Uterus (tissue), 4 donors: ENCODE measurements around the gene LOXL3. TPM values are rescaled to one million over a fixed set of nuclear protein-coding genes. Genes with fewer than 3 reads are reported as not detected.

Experiments used
- DNase-seq, 2 donors: peaks; one replicate each; pipeline ENCODE4 v3.0.0-alpha.2; 2019 to 2020
- H3K27ac ChIP-seq, 2 donors: fragments of 200-600 bp; sonication (generic); 1 replicate in 1 of 2; 2 replicates in 1 of 2; pipeline ENCODE4 v1.5.1; 2016 to 2018
- H3K27me3 ChIP-seq, 2 donors: fragments of 200-600 bp; sonication (generic); one replicate each; pipeline ENCODE4 v1.5.1; 2018 to 2019; ENCODE audit warnings: control low read depth in 1 of 2
- H3K36me3 ChIP-seq, 2 donors: fragments of 200-600 bp; sonication (generic); one replicate each; pipeline ENCODE4 v1.5.1; 2019; ENCODE audit warnings: control low read depth in 1 of 2
- H3K4me1 ChIP-seq, 2 donors: fragments of 200-600 bp; sonication (generic); one replicate each; pipeline ENCODE4 v1.5.1; 2018 to 2019; ENCODE audit warnings: control low read depth in 1 of 2
- H3K4me3 ChIP-seq, 2 donors: fragments of 200-600 bp; sonication (generic); 1 replicate in 1 of 2; 2 replicates in 1 of 2; pipeline ENCODE4 v1.5.1; 2018 to 2019; ENCODE audit warnings: mild to moderate bottlenecking in 1 of 2
- H3K9me3 ChIP-seq, 2 donors: fragments of 200-600 bp; sonication (generic); one replicate each; pipeline ENCODE4 v1.5.1; 2019; ENCODE audit warnings: control low read depth in 1 of 2
- POLR2A ChIP-seq, 2 donors: fragments of 450-650 bp; IDR thresholded peaks; one replicate each; pipeline ENCODE4 v1.6.1; 2016; ENCODE audit warnings: antibody characterized with exemption in 2 of 2, mild to moderate bottlenecking in 1 of 2, moderate library complexity in 1 of 2
- intact Hi-C: fragments of 100-400 bp; cut with DNase I; formaldehyde crosslinking; loops from one replicate; pipeline ENCODE4 v1.15.1; 2023; ENCODE audit warnings: low total_unique reads
- total RNA-seq, 4 donors: library from RNA; depleted of rRNA in 3 of 4; stranded (reverse); fragments of >200 nt in 3 of 4; gene quantifications; one replicate each; pipeline versions ENCODE4 v1.1.0 to v1.2.4, GENCODE V29; 2014 to 2023
- TF ChIP-seq, protein P1 (sequence below), 4 experiments: fragments of 200-600 bp in 2 of 4; fragments of 450-650 bp in 2 of 4; sonication (generic) in 2 of 4; IDR thresholded peaks; one replicate each; pipeline ENCODE4 v1.5.1; 2016 to 2019; ENCODE audit warnings: antibody characterized with exemption in 4 of 4, mild to moderate bottlenecking in 2 of 4, moderate library complexity in 1 of 4
- donor health status: DM: yes; HTN: yes; CAD: no.

The LOXL3 gene
- total RNA-seq, 4 donors from 2014 or later, result 9.5 to 26.5 (median 17.5) TPM

DNA sequence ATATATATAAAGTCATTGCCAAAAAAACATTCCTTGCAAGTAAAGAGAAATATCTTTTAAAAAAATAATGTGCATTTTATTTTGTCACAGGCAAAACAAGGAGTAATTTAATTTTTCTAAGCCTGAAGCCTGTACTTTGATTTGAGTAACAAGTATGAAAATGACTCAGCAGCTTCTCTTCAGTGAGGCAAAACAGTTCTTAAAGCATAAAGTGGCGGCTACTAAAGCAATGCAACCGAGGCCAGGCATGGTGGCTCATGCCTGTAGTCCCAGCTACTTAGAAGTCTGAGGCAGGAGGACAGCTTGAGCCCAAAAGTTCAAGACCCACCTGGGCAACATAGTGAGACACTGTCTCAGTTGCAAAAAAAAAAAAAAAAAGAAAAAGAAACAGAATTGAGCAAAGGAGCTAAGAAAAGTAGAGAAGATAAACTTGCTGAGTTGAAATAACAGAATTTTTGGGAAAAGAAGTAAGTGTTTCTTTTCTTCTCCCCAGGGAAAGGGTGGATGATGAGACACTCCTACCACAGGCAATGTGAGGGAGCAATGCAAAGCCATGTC, 30.4 kb upstream of the LOXL3 start:
- Histone ChIP-seq H3K4me3 (no peak overlapping the region), H3K9me3 (no peaks in the 10 kb centered on the region), H3K27ac (no peak overlapping the region), H3K27me3 (no peaks in the 10 kb centered on the region), H3K4me1 (no peaks in the 10 kb centered on the region), H3K36me3 (no peaks in the 10 kb centered on the region)
- intact Hi-C loops, result no loop called here
- no peak for DNase-seq
- TF ChIP-seq POLR2A (IDR thresholded peaks at IDR 0.05), result no peak
- TF ChIP-seq, protein P1, sequence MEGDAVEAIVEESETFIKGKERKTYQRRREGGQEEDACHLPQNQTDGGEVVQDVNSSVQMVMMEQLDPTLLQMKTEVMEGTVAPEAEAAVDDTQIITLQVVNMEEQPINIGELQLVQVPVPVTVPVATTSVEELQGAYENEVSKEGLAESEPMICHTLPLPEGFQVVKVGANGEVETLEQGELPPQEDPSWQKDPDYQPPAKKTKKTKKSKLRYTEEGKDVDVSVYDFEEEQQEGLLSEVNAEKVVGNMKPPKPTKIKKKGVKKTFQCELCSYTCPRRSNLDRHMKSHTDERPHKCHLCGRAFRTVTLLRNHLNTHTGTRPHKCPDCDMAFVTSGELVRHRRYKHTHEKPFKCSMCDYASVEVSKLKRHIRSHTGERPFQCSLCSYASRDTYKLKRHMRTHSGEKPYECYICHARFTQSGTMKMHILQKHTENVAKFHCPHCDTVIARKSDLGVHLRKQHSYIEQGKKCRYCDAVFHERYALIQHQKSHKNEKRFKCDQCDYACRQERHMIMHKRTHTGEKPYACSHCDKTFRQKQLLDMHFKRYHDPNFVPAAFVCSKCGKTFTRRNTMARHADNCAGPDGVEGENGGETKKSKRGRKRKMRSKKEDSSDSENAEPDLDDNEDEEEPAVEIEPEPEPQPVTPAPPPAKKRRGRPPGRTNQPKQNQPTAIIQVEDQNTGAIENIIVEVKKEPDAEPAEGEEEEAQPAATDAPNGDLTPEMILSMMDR (IDR thresholded peaks at IDR 0.05), result no peak

DNA sequence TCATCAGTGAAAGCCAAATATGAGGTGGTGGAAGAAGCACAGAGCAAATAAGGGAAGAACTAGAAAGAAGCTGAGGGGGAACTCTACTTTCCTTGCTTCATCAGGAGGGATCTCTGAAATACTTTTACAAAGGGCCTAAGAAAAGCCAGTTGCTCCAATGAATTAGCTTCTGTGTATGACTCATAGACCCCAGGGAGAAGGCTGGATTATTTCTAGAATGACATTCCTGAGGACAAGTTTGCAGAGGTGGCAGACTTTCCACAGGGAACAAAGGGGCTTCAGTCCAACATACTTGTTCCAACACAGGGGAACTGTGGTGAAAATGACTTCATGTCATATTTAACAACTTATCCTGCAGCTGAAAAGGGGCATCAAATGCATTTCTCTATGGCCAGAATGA, 29.8 kb upstream of the LOXL3 start:
- Histone ChIP-seq H3K4me3 (no peak overlapping the region), H3K27me3 (no peaks in the 10 kb centered on the region), H3K4me1 (no peaks in the 10 kb centered on the region), H3K9me3 (no peaks in the 10 kb centered on the region), H3K36me3 (no peaks in the 10 kb centered on the region), H3K27ac (no peak overlapping the region)
- no peak for DNase-seq
- intact Hi-C loops, result no loop called here
- no peak for TF ChIP-seq POLR2A (IDR thresholded peaks at IDR 0.05)
- TF ChIP-seq, protein P1 (IDR thresholded peaks at IDR 0.05), result no peak

DNA sequence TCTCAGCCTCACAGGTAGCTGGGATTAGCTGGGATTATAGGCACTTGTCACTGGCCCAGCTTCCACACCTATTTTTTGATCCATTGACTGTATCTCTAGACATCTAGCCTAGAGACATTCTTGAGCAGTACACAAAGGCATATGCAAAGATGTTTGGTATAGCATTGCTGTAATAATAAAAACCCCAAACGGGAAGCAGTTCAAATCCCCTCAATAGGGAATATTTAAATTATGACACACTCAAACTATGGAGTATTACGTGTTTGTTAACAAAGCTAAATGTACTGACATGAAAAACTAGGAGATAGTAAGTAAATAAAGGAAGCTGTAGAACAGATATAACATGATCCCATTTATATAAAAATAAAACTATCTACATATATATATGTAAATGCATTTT, 28.4 kb upstream of the LOXL3 start:
- intact Hi-C loops, result no loop called here
- H3K9me3 ChIP-seq, result no peaks in the 10 kb centered on the region
- H3K36me3 ChIP-seq, result no peaks in the 10 kb centered on the region
- H3K4me1 ChIP-seq, result no peaks in the 10 kb centered on the region
- H3K4me3 ChIP-seq, result no peak overlapping the region
- no peaks in the 10 kb centered on the region for H3K27me3 ChIP-seq
- TF ChIP-seq, protein P1 (IDR thresholded peaks at IDR 0.05), result no peak
- TF ChIP-seq POLR2A (IDR thresholded peaks at IDR 0.05), result no peak
- H3K27ac ChIP-seq, result no peak overlapping the region
- no peak for DNase-seq

DNA sequence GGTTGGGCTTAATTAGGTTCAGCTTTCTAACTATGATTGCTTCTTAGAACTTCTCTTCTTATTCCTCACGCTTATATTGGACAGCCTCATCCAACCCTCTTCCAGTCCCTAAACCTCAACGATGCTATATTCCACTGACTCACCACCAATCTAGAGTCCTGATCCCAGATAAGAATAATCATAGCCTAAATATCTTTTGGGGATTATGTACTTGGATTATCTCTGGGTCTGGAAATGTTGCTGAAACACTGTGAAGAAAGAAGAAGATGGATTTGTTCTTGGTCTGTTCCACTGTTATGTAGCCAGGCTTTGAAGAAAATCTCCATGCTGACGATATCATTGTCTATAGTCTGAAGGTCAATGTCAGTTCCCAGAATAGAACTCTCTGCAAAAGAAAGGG, 27.7 kb upstream of the LOXL3 start:
- intact Hi-C loops, result no loop called here
- Histone ChIP-seq H3K9me3 (no peaks in the 10 kb centered on the region), H3K36me3 (no peaks in the 10 kb centered on the region), H3K4me1 (no peaks in the 10 kb centered on the region), H3K27me3 (no peaks in the 10 kb centered on the region), H3K27ac (no peak overlapping the region), H3K4me3 (no peak overlapping the region)
- TF ChIP-seq POLR2A (IDR thresholded peaks at IDR 0.05), result no peak
- TF ChIP-seq, protein P1 (IDR thresholded peaks at IDR 0.05), result no peak
- DNase-seq, result no peak

DNA sequence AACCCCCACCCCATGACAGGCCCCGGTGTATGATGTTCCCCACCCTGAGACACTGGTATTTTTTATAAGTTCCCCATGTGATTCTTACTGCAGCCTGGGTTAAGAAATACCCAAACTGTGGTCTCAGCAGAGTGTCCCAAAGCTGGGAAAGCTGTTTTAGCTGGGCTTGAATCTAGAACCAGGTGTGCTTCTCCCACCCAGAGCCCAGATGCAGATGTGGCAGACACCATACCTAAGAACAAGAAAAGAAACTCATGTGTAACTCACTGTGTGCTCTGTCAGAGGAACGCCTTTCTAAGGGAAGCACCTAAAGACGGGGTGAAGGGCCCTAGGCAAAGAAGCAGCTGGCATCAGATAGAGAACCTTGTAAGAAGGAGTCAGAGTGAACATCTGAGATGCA, 24.7 kb upstream of the LOXL3 start:
- Histone ChIP-seq H3K36me3 (no peaks in the 10 kb centered on the region), H3K9me3 (no peaks in the 10 kb centered on the region), H3K27ac (no peak overlapping the region), H3K27me3 (no peaks in the 10 kb centered on the region), H3K4me3 (no peak overlapping the region), H3K4me1 (no peaks in the 10 kb centered on the region)
- intact Hi-C loops, result no loop called here
- TF ChIP-seq, protein P1 (IDR thresholded peaks at IDR 0.05), result no peak
- no peak for TF ChIP-seq POLR2A (IDR thresholded peaks at IDR 0.05)
- no peak for DNase-seq
